HepG2 (cell line): ENCODE data around the gene HOTAIR. TPM values are rescaled to one million over a fixed set of nuclear protein-coding genes. Genes with fewer than 3 reads are reported as not detected.

Source experiments
- AFF4 ChIP-seq: sonication (generic); formaldehyde crosslinking; IDR thresholded peaks from 2 replicates; pipeline ENCODE4 v1.4.0; 2020; ENCODE audit warnings: missing genetic modification reagents
- ARNT2 ChIP-seq: sonication (generic); formaldehyde crosslinking; IDR thresholded peaks from 2 replicates; pipeline ENCODE4 v1.8.0; 2022; ENCODE audit warnings: mild to moderate bottlenecking, low read depth, missing genetic modification reagents, moderate library complexity
- CHD2 ChIP-seq: IDR thresholded peaks from 2 replicates; pipeline ENCODE4 v1.6.1; 2011; ENCODE audit warnings: low read depth, low read length, improper control_type of control experiment
- HINFP ChIP-seq: sonication (generic); formaldehyde crosslinking; IDR thresholded peaks from 2 replicates; pipeline ENCODE4 v1.4.0; 2020; ENCODE audit warnings: low read depth, mild to moderate bottlenecking, missing genetic modification reagents
- HMG20B ChIP-seq: conservative IDR thresholded peaks from 2 replicates; pipeline ENCODE4 v1.6.1; 2016; ENCODE audit warnings: missing genetic modification reagents, missing compliant biosample characterization
- HNF1B ChIP-seq: sonication (generic); formaldehyde crosslinking; IDR thresholded peaks from 2 replicates; pipeline ENCODE4 v1.5.1; 2020; ENCODE audit warnings: mild to moderate bottlenecking, moderate library complexity, missing genetic modification reagents
- KDM2A ChIP-seq: sonication (generic); formaldehyde crosslinking; IDR thresholded peaks from 2 replicates; pipeline ENCODE4 v1.4.0; 2020; ENCODE audit warnings: low read depth, missing genetic modification reagents, borderline replicate concordance
- NR2F6 ChIP-seq, 2 experiments: IDR thresholded peaks; 2 replicates each; pipeline ENCODE4 v1.6.1; 2016; ENCODE audit warnings: antibody characterized with exemption in 1 of 2, mild to moderate bottlenecking in 1 of 2
- POLR2AphosphoS5 ChIP-seq: IDR thresholded peaks from 2 replicates; pipeline ENCODE4 v1.6.1; 2012; ENCODE audit warnings: low read depth, low read length
- SIN3A ChIP-seq: IDR thresholded peaks from 2 replicates; pipeline ENCODE4 v1.6.1; 2011; ENCODE audit warnings: low read depth, mild to moderate bottlenecking, control low read depth, low read length, borderline replicate concordance
- ZC3H13 ChIP-seq: sonication (generic); formaldehyde crosslinking; IDR thresholded peaks from 2 replicates; pipeline ENCODE4 v1.8.1; 2023; ENCODE audit warnings: mild to moderate bottlenecking, missing genetic modification reagents, moderate library complexity
- ZNF704 ChIP-seq: sonication (generic); formaldehyde crosslinking; IDR thresholded peaks from 2 replicates; pipeline ENCODE4 v1.8.1; 2023; ENCODE audit warnings: mild to moderate bottlenecking, inconsistent platforms, moderate library complexity, missing genetic modification reagents, borderline replicate concordance
- ZNF746 ChIP-seq: sonication (generic); formaldehyde crosslinking; IDR thresholded peaks from 2 replicates; pipeline ENCODE4 v1.8.0; 2022; ENCODE audit warnings: mild to moderate bottlenecking, missing genetic modification reagents
- ZNF772 ChIP-seq: sonication (generic); formaldehyde crosslinking; IDR thresholded peaks from 2 replicates; pipeline ENCODE4 v1.5.0; 2020; ENCODE audit warnings: mild to moderate bottlenecking, missing genetic modification reagents
- ZNF790 ChIP-seq: sonication (generic); formaldehyde crosslinking; IDR thresholded peaks from 2 replicates; pipeline ENCODE4 v1.8.0; 2022; ENCODE audit warnings: missing genetic modification reagents, mild to moderate bottlenecking, borderline replicate concordance
- ZNF839 ChIP-seq: sonication (generic); formaldehyde crosslinking; IDR thresholded peaks from 2 replicates; pipeline ENCODE4 v1.4.0; 2020; ENCODE audit warnings: missing genetic modification reagents, mild to moderate bottlenecking, borderline replicate concordance
- ZNF879 ChIP-seq: sonication (generic); formaldehyde crosslinking; IDR thresholded peaks from 2 replicates; pipeline ENCODE4 v1.8.1; 2023; ENCODE audit warnings: missing genetic modification reagents
- ZSCAN12 ChIP-seq: sonication (generic); formaldehyde crosslinking; IDR thresholded peaks from 2 replicates; pipeline ENCODE4 v1.9.0; 2021; ENCODE audit warnings: mild to moderate bottlenecking, missing genetic modification reagents
- polyA plus RNA-seq, 8 experiments: library from polyadenylated mRNA; depleted of rRNA in 3 of 8; stranded (reverse) in 7 of 8; unstranded in 1 of 8; fragments of >200 nt; fragmentation: Illumina TruSeq in 4 of 8; extraction: Trizol in 4 of 8; gene quantifications; 2 replicates each; pipeline versions ENCODE4 v1.2.1 to v1.2.3, GENCODE V29; 2011 to 2016; ENCODE audit warnings: low read depth in 4 of 8, missing spikeins in 1 of 8, mixed read lengths in 1 of 8; ENCODE audit not compliant: insufficient read depth in 1 of 8
- total RNA-seq, 5 experiments: library from RNA; depleted of rRNA; stranded (reverse); fragments of >200 nt; fragmentation: Illumina TruSeq; extraction: Trizol; gene quantifications; 2 replicates each; pipeline ENCODE4 v1.2.3, GENCODE V29; 2016; ENCODE audit warnings: low read depth in 1 of 5
- TF ChIP-seq, protein P1 (sequence below): sonication (generic); formaldehyde crosslinking; IDR thresholded peaks from 2 replicates; pipeline ENCODE4 v1.4.0; 2020; ENCODE audit warnings: missing genetic modification reagents

Gene HOTAIR
- total and polyA plus RNA-seq, 2 of the 13 experiments (the other 11 are each of a cell fraction or from before 2014, with no cell fraction given): not detected

DNA sequence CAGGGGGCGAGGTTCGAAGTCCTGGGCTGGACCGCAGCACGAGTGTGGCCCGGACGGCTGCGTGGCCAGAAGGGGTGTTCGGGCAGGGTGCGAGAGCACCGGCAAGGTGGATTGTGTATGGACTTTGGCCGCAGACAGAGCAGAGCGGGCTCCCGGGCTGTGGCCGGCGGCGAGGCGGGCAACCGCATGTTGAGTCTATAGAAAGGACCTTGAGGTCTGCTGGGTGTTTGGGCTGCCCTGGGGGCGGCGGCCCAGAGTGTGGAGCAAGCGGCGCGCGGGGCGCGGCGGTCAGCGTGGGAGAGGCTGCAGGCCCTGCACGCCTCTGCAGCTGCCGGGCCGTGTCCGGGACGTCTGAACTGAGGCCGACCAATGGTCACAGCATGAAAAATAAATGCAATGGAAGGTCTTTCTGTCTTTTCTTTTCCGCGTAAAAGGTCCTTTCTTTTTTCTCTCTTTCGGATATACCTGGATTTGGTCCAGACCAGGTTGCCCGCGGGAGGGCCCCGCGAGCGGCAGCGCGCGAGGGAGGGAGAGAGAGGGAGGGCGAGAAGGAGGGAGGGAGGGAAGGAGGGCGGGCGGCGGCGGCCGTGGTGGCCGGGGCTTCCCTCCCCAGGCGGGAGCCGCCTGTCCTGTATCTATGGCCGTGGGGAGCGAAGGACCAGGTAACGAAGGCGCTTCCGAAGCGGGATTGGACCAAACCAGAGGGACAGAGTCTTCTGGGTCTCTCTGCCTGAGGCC lies 19.7 kb upstream of the HOTAIR start (continued):
- TF ChIP-seq AFF4 (CRISPR knock-in tag) (no peak), POLR2AphosphoS5 (no peak), ZC3H13 (CRISPR knock-in tag) (no peak), KDM2A (0 out of 2 replicates have a peak, but pooled peaks have one; percentile 36), CHD2 (no peak), ZNF790 (CRISPR knock-in tag) (no peak), HNF1B (CRISPR knock-in tag) (peak; percentile 29; the same call in 1 of the 2 replicates), ZNF839 (CRISPR knock-in tag) (no peak), HMG20B (CRISPR knock-in tag) (no peak), NR2F6 (IDR thresholded peaks at IDR 0.05) (no peak), NR2F6 (CRISPR knock-in tag; IDR thresholded peaks at IDR 0.05) (0 out of 2 replicates have a peak, but pooled peaks have one; percentile 28), HINFP (CRISPR knock-in tag) (0 out of 2 replicates have a peak, but pooled peaks have one; percentile 25), ARNT2 (CRISPR knock-in tag) (no peak), ZNF746 (0 out of 2 replicates have a peak, but pooled peaks have one; percentile 60), ZNF704 (no peak), ZSCAN12 (CRISPR knock-in tag) (no peak), SIN3A (no peak), ZNF879 (CRISPR knock-in tag) (no peak), ZNF772 (CRISPR knock-in tag) (0 out of 2 replicates have a peak, but pooled peaks have one; percentile 53)
- TF ChIP-seq, protein P1, sequence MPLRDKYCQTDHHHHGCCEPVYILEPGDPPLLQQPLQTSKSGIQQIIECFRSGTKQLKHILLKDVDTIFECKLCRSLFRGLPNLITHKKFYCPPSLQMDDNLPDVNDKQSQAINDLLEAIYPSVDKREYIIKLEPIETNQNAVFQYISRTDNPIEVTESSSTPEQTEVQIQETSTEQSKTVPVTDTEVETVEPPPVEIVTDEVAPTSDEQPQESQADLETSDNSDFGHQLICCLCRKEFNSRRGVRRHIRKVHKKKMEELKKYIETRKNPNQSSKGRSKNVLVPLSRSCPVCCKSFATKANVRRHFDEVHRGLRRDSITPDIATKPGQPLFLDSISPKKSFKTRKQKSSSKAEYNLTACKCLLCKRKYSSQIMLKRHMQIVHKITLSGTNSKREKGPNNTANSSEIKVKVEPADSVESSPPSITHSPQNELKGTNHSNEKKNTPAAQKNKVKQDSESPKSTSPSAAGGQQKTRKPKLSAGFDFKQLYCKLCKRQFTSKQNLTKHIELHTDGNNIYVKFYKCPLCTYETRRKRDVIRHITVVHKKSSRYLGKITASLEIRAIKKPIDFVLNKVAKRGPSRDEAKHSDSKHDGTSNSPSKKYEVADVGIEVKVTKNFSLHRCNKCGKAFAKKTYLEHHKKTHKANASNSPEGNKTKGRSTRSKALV: peak; percentile 72; the same call in 1 of the 2 replicates
